ENCODE results near the gene PRKAR2A. TPM values are rescaled to one million over a fixed set of nuclear protein-coding genes. Genes with fewer than 3 reads are reported as not detected.

The PRKAR2A gene
- total and polyA plus RNA-seq, 4 donors: 12.1 to 28.5 (median 13.9) TPM

DNA sequence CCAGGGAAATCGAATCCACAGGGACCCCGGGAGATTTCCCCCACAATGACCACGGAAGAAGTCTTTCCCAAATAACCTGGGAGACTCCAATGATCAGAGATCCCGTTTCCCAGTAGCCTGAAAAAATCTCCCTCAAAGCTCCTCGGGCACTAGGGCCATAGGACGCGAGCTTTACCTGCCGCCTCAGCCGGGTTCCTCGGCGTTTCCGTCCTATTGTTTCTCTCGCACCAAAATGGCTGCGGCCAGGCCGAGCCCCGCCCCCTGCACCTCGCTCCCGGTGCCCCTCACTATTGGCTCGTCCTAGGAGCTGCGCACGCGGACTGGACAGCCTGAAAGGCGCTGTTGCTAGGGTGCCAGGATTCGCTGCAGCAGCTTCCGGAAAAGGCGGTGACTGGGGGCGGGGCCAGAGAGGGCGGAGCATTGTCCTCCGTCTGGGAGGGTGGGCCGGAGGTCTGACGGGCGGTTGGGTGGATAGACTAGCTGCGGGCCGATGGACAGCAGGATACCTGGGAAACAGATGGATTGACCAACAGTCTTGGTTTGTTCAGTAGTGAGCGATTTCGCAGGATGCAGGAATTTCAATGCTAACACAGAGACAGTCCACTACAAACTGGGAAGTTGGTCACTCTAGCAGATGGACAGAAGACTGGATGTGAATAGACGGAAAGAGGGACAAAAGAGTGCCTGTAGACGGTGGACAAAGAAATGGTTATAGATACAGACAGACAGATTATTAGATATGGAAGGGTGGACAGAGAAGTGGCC lies 130.5 kb downstream of the PRKAR2A start, which contains the start of gene IP6K2 (continued):
- TF ChIP-seq, protein P1, sequence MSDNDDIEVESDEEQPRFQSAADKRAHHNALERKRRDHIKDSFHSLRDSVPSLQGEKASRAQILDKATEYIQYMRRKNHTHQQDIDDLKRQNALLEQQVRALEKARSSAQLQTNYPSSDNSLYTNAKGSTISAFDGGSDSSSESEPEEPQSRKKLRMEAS (IDR thresholded peaks at IDR 0.05): peak; percentile 81
- TF ChIP-seq HNF4A (conservative IDR thresholded peaks at IDR 0.05) (peak; percentile 28 to 29), FOXA2 (IDR thresholded peaks at IDR 0.05) (no peak), RAD21 (IDR thresholded peaks at IDR 0.05) (peak; percentile 24 to 57), NR2F2 (IDR thresholded peaks at IDR 0.05) (peak; percentile 44), EGR1 (IDR thresholded peaks at IDR 0.05; ENCODE audit: low read depth in 2 of 2) (peak in 1 of 2 donors; percentile 60), SP1 (IDR thresholded peaks at IDR 0.05) (peak; percentile 89), GABPA (IDR thresholded peaks at IDR 0.05 in 1 of 2, conservative IDR thresholded peaks at IDR 0.05 in 1 of 2) (peak; percentile 46 to 84), TAF1 (conservative IDR thresholded peaks at IDR 0.05) (no peak), RXRA (IDR thresholded peaks at IDR 0.05) (peak; percentile 45 to 55), HNF4G (IDR thresholded peaks at IDR 0.05) (no peak)

DNA sequence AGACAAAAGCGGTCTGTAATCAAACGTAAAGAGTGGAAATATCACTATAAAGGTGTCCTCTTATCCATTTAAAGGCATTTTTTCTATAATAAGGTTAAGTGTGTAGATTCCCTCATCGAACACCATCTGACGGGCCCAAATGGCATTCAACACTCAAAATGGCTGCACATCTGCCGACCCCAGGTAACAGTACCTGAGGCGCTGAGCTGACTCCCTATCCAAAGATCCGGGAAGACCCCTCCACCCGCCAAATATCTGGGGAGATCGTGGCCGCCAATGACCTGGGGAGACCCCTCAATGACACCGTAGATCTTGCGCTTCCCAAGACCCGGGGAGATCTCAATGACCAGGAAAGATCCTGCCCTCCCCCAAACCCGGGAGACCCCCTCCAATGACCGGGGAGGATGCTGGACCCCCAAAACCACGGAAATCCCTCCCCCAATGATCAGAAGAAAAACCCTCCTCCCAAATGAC lies 131.1 kb downstream of the PRKAR2A start:
- Histone ChIP-seq H3K9ac (ENCODE audit: low read depth in 1 of 2, low read length in 2 of 2) (peak overlapping the region; percentile 98 to 99), H3K27me3 (ENCODE audit: control insufficient read depth in 4 of 4, insufficient read depth in 4 of 4, low read length in 3 of 4) (no peaks in the 10 kb centered on the region), H3K9me3 (ENCODE audit: control insufficient read depth in 4 of 4, low read length in 3 of 4) (no peaks in the 10 kb centered on the region), H3K36me3 (ENCODE audit: control insufficient read depth in 4 of 4, insufficient read depth in 3 of 4, low read depth in 1 of 4, low read length in 3 of 4) (peaks cover 0 to 5% (median 3%) of the 10 kb centered on the region in 4 donors), H3K4me3 (ENCODE audit: low read depth in 1 of 3, low read length in 3 of 3) (peak overlapping the region; percentile 95 to 100 (median 97)), H3K27ac (ENCODE audit: low read depth in 1 of 2, low read length in 2 of 2) (peak overlapping the region; percentile 73 to 74), H3K4me1 (ENCODE audit: control insufficient read depth in 4 of 4, insufficient read depth in 4 of 4, low read length in 3 of 4) (peaks cover 0 to 22% (median 13%) of the 10 kb centered on the region in 4 donors)
- peak; percentile 54 for DNase-seq (ENCODE audit: low spot score)
- under 1% methylated on average over 16 of the region's 16 CpGs for WGBS
- TF ChIP-seq RXRA (IDR thresholded peaks at IDR 0.05) (no peak), FOXA2 (IDR thresholded peaks at IDR 0.05) (no peak), FOXA1 (IDR thresholded peaks at IDR 0.05) (no peak), EGR1 (IDR thresholded peaks at IDR 0.05; ENCODE audit: low read depth in 2 of 2) (no peak), YY1 (IDR thresholded peaks at IDR 0.05) (no peak), HNF4G (IDR thresholded peaks at IDR 0.05) (no peak), JUND (IDR thresholded peaks at IDR 0.05) (no peak), SP1 (IDR thresholded peaks at IDR 0.05) (no peak), GABPA (IDR thresholded peaks at IDR 0.05 in 1 of 2, conservative IDR thresholded peaks at IDR 0.05 in 1 of 2) (no peak), TAF1 (conservative IDR thresholded peaks at IDR 0.05) (no peak), NR2F2 (IDR thresholded peaks at IDR 0.05) (no peak)
- TF ChIP-seq, protein P1 (IDR thresholded peaks at IDR 0.05): no peak
- TF ChIP-seq, protein P2, sequence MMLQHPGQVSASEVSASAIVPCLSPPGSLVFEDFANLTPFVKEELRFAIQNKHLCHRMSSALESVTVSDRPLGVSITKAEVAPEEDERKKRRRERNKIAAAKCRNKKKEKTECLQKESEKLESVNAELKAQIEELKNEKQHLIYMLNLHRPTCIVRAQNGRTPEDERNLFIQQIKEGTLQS (IDR thresholded peaks at IDR 0.05): no peak
- TF ChIP-seq, protein P3, sequence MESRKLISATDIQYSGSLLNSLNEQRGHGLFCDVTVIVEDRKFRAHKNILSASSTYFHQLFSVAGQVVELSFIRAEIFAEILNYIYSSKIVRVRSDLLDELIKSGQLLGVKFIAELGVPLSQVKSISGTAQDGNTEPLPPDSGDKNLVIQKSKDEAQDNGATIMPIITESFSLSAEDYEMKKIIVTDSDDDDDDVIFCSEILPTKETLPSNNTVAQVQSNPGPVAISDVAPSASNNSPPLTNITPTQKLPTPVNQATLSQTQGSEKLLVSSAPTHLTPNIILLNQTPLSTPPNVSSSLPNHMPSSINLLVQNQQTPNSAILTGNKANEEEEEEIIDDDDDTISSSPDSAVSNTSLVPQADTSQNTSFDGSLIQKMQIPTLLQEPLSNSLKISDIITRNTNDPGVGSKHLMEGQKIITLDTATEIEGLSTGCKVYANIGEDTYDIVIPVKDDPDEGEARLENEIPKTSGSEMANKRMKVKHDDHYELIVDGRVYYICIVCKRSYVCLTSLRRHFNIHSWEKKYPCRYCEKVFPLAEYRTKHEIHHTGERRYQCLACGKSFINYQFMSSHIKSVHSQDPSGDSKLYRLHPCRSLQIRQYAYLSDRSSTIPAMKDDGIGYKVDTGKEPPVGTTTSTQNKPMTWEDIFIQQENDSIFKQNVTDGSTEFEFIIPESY (IDR thresholded peaks at IDR 0.05): no peak
- TF ChIP-seq, protein P4, sequence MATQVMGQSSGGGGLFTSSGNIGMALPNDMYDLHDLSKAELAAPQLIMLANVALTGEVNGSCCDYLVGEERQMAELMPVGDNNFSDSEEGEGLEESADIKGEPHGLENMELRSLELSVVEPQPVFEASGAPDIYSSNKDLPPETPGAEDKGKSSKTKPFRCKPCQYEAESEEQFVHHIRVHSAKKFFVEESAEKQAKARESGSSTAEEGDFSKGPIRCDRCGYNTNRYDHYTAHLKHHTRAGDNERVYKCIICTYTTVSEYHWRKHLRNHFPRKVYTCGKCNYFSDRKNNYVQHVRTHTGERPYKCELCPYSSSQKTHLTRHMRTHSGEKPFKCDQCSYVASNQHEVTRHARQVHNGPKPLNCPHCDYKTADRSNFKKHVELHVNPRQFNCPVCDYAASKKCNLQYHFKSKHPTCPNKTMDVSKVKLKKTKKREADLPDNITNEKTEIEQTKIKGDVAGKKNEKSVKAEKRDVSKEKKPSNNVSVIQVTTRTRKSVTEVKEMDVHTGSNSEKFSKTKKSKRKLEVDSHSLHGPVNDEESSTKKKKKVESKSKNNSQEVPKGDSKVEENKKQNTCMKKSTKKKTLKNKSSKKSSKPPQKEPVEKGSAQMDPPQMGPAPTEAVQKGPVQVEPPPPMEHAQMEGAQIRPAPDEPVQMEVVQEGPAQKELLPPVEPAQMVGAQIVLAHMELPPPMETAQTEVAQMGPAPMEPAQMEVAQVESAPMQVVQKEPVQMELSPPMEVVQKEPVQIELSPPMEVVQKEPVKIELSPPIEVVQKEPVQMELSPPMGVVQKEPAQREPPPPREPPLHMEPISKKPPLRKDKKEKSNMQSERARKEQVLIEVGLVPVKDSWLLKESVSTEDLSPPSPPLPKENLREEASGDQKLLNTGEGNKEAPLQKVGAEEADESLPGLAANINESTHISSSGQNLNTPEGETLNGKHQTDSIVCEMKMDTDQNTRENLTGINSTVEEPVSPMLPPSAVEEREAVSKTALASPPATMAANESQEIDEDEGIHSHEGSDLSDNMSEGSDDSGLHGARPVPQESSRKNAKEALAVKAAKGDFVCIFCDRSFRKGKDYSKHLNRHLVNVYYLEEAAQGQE (IDR thresholded peaks at IDR 0.05): no peak

Data from liver (tissue), 9 donors.